ENCODE data around the gene FIBIN.

GRCh38 chr11:26985943-26986342, 8.0 kb upstream of the FIBIN start:
- TF ChIP-seq, protein P1, sequence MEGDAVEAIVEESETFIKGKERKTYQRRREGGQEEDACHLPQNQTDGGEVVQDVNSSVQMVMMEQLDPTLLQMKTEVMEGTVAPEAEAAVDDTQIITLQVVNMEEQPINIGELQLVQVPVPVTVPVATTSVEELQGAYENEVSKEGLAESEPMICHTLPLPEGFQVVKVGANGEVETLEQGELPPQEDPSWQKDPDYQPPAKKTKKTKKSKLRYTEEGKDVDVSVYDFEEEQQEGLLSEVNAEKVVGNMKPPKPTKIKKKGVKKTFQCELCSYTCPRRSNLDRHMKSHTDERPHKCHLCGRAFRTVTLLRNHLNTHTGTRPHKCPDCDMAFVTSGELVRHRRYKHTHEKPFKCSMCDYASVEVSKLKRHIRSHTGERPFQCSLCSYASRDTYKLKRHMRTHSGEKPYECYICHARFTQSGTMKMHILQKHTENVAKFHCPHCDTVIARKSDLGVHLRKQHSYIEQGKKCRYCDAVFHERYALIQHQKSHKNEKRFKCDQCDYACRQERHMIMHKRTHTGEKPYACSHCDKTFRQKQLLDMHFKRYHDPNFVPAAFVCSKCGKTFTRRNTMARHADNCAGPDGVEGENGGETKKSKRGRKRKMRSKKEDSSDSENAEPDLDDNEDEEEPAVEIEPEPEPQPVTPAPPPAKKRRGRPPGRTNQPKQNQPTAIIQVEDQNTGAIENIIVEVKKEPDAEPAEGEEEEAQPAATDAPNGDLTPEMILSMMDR (IDR thresholded peaks at IDR 0.05) = no peak
- TF ChIP-seq POLR2A (IDR thresholded peaks at IDR 0.05) = no peak

All from Peyer's patch (tissue), 4 donors.